GM23248 (cell line): ENCODE measurements around the gene MGAM2. TPM values are rescaled to one million over a fixed set of nuclear protein-coding genes. Genes with fewer than 3 reads are reported as not detected.
A peak's percentile ranks its signal among the peaks of the same experiment; 100 is the strongest.

Experiments used
- DNase-seq: peaks from one replicate; pipeline ENCODE4 v3.0.0-alpha.2; 2015
- H2AFZ ChIP-seq: fragments of 200-600 bp; sonication (generic); 2 replicates; pipeline ENCODE4 v1.6.1; 2016; ENCODE audit warnings: antibody characterized with exemption
- H3F3A ChIP-seq: fragments of 200-600 bp; sonication (generic); 2 replicates; pipeline ENCODE4 v1.6.1; 2016; ENCODE audit warnings: mild to moderate bottlenecking, antibody characterized with exemption, mixed run types; ENCODE audit not compliant: insufficient read depth
- H3K27ac ChIP-seq: fragments of 200-600 bp; sonication (generic); 2 replicates; pipeline ENCODE4 v1.5.1; 2016; ENCODE audit warnings: mild to moderate bottlenecking
- H3K27me3 ChIP-seq: fragments of 200-600 bp; sonication (generic); replicated peaks from 2 replicates; pipeline ENCODE4 v1.6.1; 2016; ENCODE audit warnings: mild to moderate bottlenecking; ENCODE audit not compliant: insufficient read depth
- H3K36me3 ChIP-seq: fragments of 200-600 bp; sonication (generic); 2 replicates; pipeline ENCODE4 v1.6.1; 2016; ENCODE audit warnings: low read depth, mild to moderate bottlenecking
- H3K4me1 ChIP-seq: fragments of 200-600 bp; sonication (generic); 2 replicates; pipeline ENCODE4 v1.6.1; 2016; ENCODE audit warnings: mild to moderate bottlenecking; ENCODE audit not compliant: insufficient read depth
- H3K4me2 ChIP-seq: fragments of 200-600 bp; sonication (generic); one replicate; pipeline ENCODE4 v1.6.1; 2016; ENCODE audit warnings: mild to moderate bottlenecking; ENCODE audit not compliant: unreplicated experiment
- H3K4me3 ChIP-seq: fragments of 200-600 bp; sonication (generic); 2 replicates; pipeline ENCODE4 v1.5.1; 2016; ENCODE audit warnings: mild to moderate bottlenecking
- H3K79me2 ChIP-seq: fragments of 200-600 bp; sonication (generic); 2 replicates; pipeline ENCODE4 v1.6.1; 2016; ENCODE audit warnings: mild to moderate bottlenecking; ENCODE audit not compliant: insufficient read depth
- H3K9ac ChIP-seq: fragments of 200-600 bp; sonication (generic); 2 replicates; pipeline ENCODE4 v1.6.1; 2016; ENCODE audit warnings: mild to moderate bottlenecking
- H3K9me2 ChIP-seq: fragments of 200-600 bp; sonication (generic); 2 replicates; pipeline ENCODE4 v1.6.1; 2016; ENCODE audit warnings: mixed run types, mild to moderate bottlenecking, moderate library complexity; ENCODE audit not compliant: insufficient read depth
- H3K9me3 ChIP-seq: fragments of 200-600 bp; sonication (generic); one replicate; pipeline ENCODE4 v1.6.1; 2017; ENCODE audit warnings: low read depth
- H4K20me1 ChIP-seq: fragments of 200-600 bp; sonication (generic); 2 replicates; pipeline ENCODE4 v1.6.0; 2016; ENCODE audit not compliant: insufficient read depth
- EZH2 ChIP-seq: fragments of 200-600 bp; sonication (generic); IDR thresholded peaks from 2 replicates; pipeline ENCODE4 v1.6.1; 2018; ENCODE audit warnings: antibody characterized with exemption, mild to moderate bottlenecking; ENCODE audit not compliant: insufficient read depth, poor library complexity, severe bottlenecking
- EZH2phosphoT487 ChIP-seq: fragments of 200-600 bp; sonication (generic); IDR thresholded peaks from 2 replicates; pipeline ENCODE4 v1.6.1; 2018; ENCODE audit warnings: antibody characterized with exemption, moderate library complexity, mild to moderate bottlenecking, low read depth; ENCODE audit not compliant: insufficient read depth
- WGBS, 2 experiments: methylation state at CpG; one replicate each; pipeline ENCODE4 v1.1.6; 2015 to 2017; ENCODE audit warnings: low lambda C conversion rate in 2 of 2, low coverage in 1 of 2; ENCODE audit errors: missing lambda C conversion rate in 2 of 2; 5-methylcytosine and 5-hydroxymethylcytosine counted together
- in situ Hi-C: fragments of 300-500 bp; cut with MboI; formaldehyde crosslinking; loops from 2 replicates; pipeline ENCODE4 v1.15.0; 2020
- polyA plus RNA-seq: library from polyadenylated mRNA; unstranded; fragments of >200 nt; fragmentation: Nextera tagmentation; extraction: Ambion mirVana; gene quantifications from 2 replicates; pipeline ENCODE4 v1.2.1, GENCODE V29; 2016
- total RNA-seq: library from RNA; depleted of rRNA; stranded (reverse); fragments of >200 nt; shearing (Covaris generic); gene quantifications from 2 replicates; pipeline ENCODE4 v1.2.3, GENCODE V29; 2014

Gene MGAM2
- total and polyA plus RNA-seq, 2 experiments from 2014 or later, result not detected

GRCh38 chr7:142188846-142189245, 77.3 kb downstream of the MGAM2 start:
- no peaks in the 10 kb centered on the region for H4K20me1 ChIP-seq
- H3K9ac ChIP-seq, result no peak overlapping the region
- H3K27ac ChIP-seq, result no peak overlapping the region
- H3K79me2 ChIP-seq, result no peaks in the 10 kb centered on the region
- DNase-seq, result peak; percentile 27
- no peak overlapping the region for H2AFZ ChIP-seq
- H3K9me2 ChIP-seq, result no peaks in the 10 kb centered on the region
- TF ChIP-seq EZH2phosphoT487 (no peak), EZH2 (no peak)
- no peaks in the 10 kb centered on the region for H3K27me3 ChIP-seq
- H3K4me3 ChIP-seq, result no peak overlapping the region
- H3K4me1 ChIP-seq, result no peaks in the 10 kb centered on the region
- H3K4me2 ChIP-seq, result no peak overlapping the region
- no peaks in the 10 kb centered on the region for H3F3A ChIP-seq
- no peaks in the 10 kb centered on the region for H3K36me3 ChIP-seq
- H3K9me3 ChIP-seq, result no peaks in the 10 kb centered on the region
- in situ Hi-C loops, result no loop called here

GRCh38 chr7:142194201-142194600, 82.7 kb downstream of the MGAM2 start:
- H4K20me1 ChIP-seq, result no peaks in the 10 kb centered on the region
- no peak overlapping the region for H3K27ac ChIP-seq
- no peaks in the 10 kb centered on the region for H3F3A ChIP-seq
- no peaks in the 10 kb centered on the region for H3K79me2 ChIP-seq
- no peak overlapping the region for H2AFZ ChIP-seq
- no peaks in the 10 kb centered on the region for H3K27me3 ChIP-seq
- in situ Hi-C loops, result no loop called here
- H3K36me3 ChIP-seq, result no peaks in the 10 kb centered on the region
- peak; percentile 39 for DNase-seq
- WGBS, 2 experiments, result 55 to 62% methylated on average over 4 of the region's 4 CpGs
- TF ChIP-seq EZH2 (no peak), EZH2phosphoT487 (no peak)
- no peak overlapping the region for H3K4me2 ChIP-seq
- no peaks in the 10 kb centered on the region for H3K9me3 ChIP-seq
- H3K9me2 ChIP-seq, result no peaks in the 10 kb centered on the region
- H3K4me3 ChIP-seq, result no peak overlapping the region
- H3K4me1 ChIP-seq, result no peaks in the 10 kb centered on the region
- no peak overlapping the region for H3K9ac ChIP-seq

GRCh38 chr7:142196066-142196840, 84.7 kb downstream of the MGAM2 start:
- Histone ChIP-seq H3K4me3 (no peak overlapping the region), H3K4me2 (no peak overlapping the region), H3K79me2 (no peaks in the 10 kb centered on the region), H3F3A (no peaks in the 10 kb centered on the region), H3K9me2 (no peaks in the 10 kb centered on the region), H3K9me3 (no peaks in the 10 kb centered on the region), H3K27me3 (no peaks in the 10 kb centered on the region), H3K4me1 (no peaks in the 10 kb centered on the region), H3K36me3 (no peaks in the 10 kb centered on the region), H3K27ac (no peak overlapping the region), H2AFZ (no peak overlapping the region), H3K9ac (no peak overlapping the region), H4K20me1 (no peaks in the 10 kb centered on the region)
- no peak for TF ChIP-seq EZH2phosphoT487
- peak; percentile 58 for DNase-seq
- 45 to 48% methylated on average over 9 of the region's 9 CpGs for WGBS, 2 experiments
- in situ Hi-C loops, result no loop called here

- no peak for TF ChIP-seq EZH2
- TF ChIP-seq EZH2phosphoT487, result no peak
- Histone ChIP-seq H3K79me2 (no peaks in the 10 kb centered on the region), H3K27ac (no peak overlapping the region), H3F3A (no peaks in the 10 kb centered on the region), H3K9me2 (no peaks in the 10 kb centered on the region), H3K4me1 (no peaks in the 10 kb centered on the region), H3K4me3 (no peak overlapping the region), H3K27me3 (no peaks in the 10 kb centered on the region), H3K4me2 (no peak overlapping the region), H2AFZ (no peak overlapping the region), H3K9ac (no peak overlapping the region), H3K36me3 (no peaks in the 10 kb centered on the region), H4K20me1 (no peaks in the 10 kb centered on the region), H3K9me3 (no peaks in the 10 kb centered on the region)
- WGBS, 2 experiments, result 25 to 28% methylated on average over 1 of the region's 1 CpG
- DNase-seq, result no peak
- in situ Hi-C loops, result no loop called here
Measured at GRCh38 chr7:142200206-142200605, 88.7 kb downstream of the MGAM2 start.
